OCI-M1 (cell line): ENCODE measurements around the gene MLLT10.

Experiments
- DNase-seq: peaks from one replicate; lab custom pipeline; 2025; lab: John Stamatoyannopoulos, UW

MLLT10 gene

GRCh38 chr10:21634599-21635365 is 100.8 kb downstream of the MLLT10 start:
- no peak for DNase-seq

GRCh38 chr10:21637795-21638194 is 103.8 kb downstream of the MLLT10 start:
- no peak for DNase-seq

- DNase-seq, result no peak
Measured at GRCh38 chr10:21638681-21639080, 104.6 kb downstream of the MLLT10 start.

GRCh38 chr10:21648040-21648439 is 114.0 kb downstream of the MLLT10 start:
- DNase-seq, result no peak

- no peak for DNase-seq
Measured at GRCh38 chr10:21649454-21649872, 115.4 kb downstream of the MLLT10 start.

- no peak for DNase-seq
Measured at GRCh38 chr10:21650353-21650752, 116.3 kb downstream of the MLLT10 start.

- DNase-seq, result no peak
Measured at GRCh38 chr10:21655236-21655635, 121.2 kb downstream of the MLLT10 start.

GRCh38 chr10:21655687-21656086 is 121.7 kb downstream of the MLLT10 start:
- no peak for DNase-seq

- DNase-seq, result peak; percentile 21
Measured at GRCh38 chr10:21661087-21661486, 127.1 kb downstream of the MLLT10 start.

- DNase-seq, result no peak
Measured at GRCh38 chr10:21661935-21662334, 127.9 kb downstream of the MLLT10 start.

- DNase-seq, result no peak
Measured at GRCh38 chr10:21662635-21663034, 128.6 kb downstream of the MLLT10 start.

GRCh38 chr10:21668831-21669230 is 134.8 kb downstream of the MLLT10 start:
- peak; percentile 22 for DNase-seq

GRCh38 chr10:21670391-21670790 is 136.4 kb downstream of the MLLT10 start:
- DNase-seq, result no peak

GRCh38 chr10:21673668-21674067 is 139.6 kb downstream of the MLLT10 start:
- no peak for DNase-seq

GRCh38 chr10:21675157-21675796 is 141.2 kb downstream of the MLLT10 start:
- peak; percentile 71 for DNase-seq

- no peak for DNase-seq
Measured at GRCh38 chr10:21677551-21677950, 143.5 kb downstream of the MLLT10 start.

GRCh38 chr10:21681156-21681555 is 147.1 kb downstream of the MLLT10 start:
- DNase-seq, result no peak

GRCh38 chr10:21687266-21688008 is 153.4 kb downstream of the MLLT10 start:
- DNase-seq, result peak; percentile 86

GRCh38 chr10:21688009-21688332 is 153.9 kb downstream of the MLLT10 start:
- no peak for DNase-seq

- DNase-seq, result no peak
Measured at GRCh38 chr10:21688870-21689269, 154.8 kb downstream of the MLLT10 start.

- no peak for DNase-seq
Measured at GRCh38 chr10:21689881-21690280, 155.8 kb downstream of the MLLT10 start.

- DNase-seq, result no peak
Measured at GRCh38 chr10:21692916-21693315, 158.9 kb downstream of the MLLT10 start.

GRCh38 chr10:21693418-21693817 is 159.4 kb downstream of the MLLT10 start:
- no peak for DNase-seq
